Activated gamma-delta T cell (primary cell): ENCODE results near the gene HS3ST2.
"Not testable (repeated sequence)": the region's sequence is repeated elsewhere in the genome, so short reads cannot be mapped to it uniquely, and the experiment has no call there.

ENCODE experiments used
- DNase-seq: peaks from one replicate; lab custom pipeline; 2025; lab: John Stamatoyannopoulos, UW

The HS3ST2 gene

DNA sequence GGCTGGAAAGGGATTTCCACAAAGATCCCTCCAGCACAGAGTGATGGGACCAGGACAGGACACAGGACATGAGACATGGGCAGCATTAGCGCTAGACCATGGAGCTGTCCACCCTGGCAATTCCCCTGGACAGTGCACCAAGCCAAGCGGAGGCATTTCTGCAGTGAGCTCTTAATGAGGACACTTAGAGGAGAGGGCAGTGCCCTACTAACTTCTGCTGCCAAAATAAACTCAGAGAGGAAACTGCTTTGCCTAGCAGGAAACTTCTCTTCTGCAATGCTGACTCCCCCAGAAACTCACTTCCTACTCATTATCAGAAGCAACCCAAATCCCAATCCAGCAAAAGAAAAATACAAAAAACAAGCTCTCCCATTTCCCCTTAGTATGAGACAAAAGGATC, 119.2 kb downstream of the HS3ST2 start:
- no peak for DNase-seq

DNA sequence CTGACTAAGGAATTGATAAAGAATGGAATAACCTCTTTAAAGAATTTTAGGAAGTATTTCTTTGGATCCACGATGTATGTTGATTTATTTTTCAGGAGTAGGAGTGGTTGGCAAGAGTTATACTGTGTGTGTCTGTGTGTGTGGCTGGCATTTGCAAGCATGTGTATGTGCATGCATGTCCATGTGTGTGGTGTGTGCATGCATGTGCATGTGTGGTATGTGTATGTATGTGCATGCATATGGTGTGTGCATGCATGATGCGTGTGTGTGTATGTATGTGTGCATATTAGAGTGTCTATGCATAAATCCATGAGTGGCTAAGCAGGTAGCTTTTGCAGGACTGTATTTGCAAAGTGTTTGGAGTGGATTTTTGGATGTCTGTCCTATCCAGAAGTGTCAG, 120.8 kb downstream of the HS3ST2 start:
- DNase-seq, result no peak

DNA sequence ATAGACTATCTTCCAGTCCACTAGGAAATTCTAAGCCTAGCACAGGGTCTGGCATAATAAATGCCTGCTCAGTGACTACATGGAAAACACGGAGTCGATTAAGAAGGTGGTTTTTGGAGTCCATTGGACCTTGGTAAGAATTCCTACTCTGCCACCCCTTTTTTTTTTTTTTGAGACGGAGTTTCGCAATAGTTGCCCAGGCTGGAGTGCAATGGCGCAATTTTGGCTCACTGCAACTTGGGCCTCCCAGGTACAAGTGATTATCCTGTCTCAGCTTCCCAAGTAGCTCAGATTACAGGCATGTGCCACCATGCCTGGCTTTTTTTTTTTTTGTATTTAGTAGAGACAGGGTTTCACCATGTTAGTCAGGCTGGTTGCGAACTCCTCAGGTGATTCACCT, 123.2 kb downstream of the HS3ST2 start:
- no peak for DNase-seq

DNA sequence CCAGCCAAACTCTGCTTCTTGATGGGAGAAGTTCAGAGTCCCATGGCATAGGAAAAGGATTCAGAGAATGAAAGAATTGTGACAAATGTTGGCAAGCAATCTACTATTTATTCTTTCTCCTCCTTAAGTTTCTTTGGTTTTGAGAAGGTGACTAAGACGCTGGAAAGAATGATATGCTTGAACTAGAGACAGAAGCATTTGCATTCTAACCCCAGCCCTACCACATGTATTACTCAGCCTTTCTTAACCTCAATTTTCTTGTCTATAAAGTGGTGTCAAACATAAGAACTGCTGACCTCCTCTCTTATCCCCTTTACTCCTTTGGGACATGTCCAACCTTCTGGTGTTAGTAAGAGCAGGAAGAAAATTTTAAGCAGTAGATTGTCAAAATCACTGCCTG, 124.7 kb downstream of the HS3ST2 start:
- DNase-seq, result no peak

DNA sequence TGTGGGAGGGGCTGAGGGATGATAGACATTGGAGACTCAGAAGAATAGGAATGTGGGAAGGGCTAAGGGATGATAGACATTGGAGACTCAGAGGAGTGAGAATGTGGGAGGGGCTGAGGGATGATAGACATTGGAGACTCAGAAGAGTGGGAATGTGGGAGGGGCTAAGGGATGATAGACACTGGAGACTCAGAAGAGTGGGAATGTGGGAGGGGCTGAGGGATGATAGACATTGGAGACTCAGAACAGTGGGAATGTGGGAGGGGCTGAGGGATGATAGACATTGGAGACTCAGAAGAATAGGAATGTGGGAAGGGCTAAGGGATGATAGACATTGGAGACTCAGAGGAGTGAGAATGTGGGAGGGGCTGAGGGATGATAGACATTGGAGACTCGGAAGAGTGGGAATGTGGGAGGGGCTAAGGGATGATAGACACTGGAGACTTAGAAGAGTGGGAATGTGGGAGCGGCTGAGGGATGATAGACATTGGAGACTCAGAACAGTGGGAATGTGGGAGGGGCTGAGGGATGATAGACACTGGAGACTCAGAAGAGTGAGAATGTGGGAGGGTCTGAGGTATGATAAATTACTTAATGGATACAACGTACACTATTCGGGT, 125.9 kb downstream of the HS3ST2 start:
- DNase-seq, result not testable (repeated sequence)

DNA sequence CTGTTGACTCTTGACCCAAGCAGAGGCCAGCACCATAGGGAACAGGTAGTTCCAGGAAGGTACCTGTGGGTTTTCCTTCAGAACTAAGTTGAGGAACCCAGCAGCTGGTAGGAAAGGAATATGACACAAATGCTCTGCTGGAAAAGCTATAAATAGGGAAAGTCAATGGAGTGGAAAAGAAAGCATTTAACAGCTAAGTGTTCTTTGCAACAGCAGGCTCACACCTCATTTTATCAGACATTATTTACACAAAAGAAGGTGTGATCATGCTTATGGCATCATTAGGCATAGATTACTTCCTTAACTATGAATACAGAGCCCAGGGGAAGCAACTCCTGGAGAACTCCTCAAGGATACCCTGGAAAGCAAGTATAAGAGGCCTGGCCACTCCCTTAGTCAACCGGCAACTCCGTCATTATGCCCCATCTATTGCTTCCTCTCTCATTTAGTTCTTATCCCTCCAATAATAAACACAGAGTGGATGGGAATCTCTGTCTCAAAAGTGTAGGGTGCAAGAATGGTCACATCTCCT, 128.1 kb downstream of the HS3ST2 start:
- DNase-seq, result no peak

DNA sequence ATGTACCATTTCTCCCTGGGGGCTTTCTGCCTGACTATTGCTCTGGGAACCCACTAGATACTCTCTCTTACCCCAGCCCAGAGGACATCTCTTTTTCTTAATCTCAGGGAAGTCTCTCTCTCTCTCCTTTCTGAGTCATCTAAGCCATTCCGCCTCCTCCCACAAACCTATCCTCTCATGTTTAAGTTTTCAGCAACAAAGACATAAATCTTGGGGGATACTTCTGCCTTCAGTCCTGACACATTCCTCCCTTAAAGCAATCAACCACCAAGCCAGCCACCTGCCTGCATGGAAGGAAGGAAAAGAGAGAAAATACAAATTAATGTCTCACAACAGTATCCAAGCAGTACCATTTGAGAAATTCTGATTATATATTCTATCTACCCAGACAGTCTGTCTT, 128.8 kb downstream of the HS3ST2 start:
- DNase-seq, result no peak

DNA sequence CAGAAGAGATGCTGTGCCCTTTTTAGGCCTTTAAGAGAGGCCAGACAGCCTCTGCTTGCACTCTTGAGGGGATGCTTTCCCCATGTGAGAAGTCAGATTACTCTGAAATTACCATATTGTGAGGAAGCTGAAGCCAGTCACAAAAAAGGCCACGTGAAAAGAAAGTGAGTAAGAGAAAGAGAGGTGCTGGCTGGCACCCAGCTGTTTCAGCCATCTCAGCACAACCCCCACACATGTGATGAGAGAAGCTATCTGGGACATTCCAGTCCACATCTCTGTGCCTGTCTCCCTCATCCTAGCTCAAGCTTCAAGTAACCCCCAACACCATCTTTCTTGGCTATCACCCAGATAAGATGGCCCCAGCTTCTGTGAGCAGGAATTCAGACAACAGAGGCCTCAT, 131.4 kb downstream of the HS3ST2 start:
- DNase-seq, result no peak

DNA sequence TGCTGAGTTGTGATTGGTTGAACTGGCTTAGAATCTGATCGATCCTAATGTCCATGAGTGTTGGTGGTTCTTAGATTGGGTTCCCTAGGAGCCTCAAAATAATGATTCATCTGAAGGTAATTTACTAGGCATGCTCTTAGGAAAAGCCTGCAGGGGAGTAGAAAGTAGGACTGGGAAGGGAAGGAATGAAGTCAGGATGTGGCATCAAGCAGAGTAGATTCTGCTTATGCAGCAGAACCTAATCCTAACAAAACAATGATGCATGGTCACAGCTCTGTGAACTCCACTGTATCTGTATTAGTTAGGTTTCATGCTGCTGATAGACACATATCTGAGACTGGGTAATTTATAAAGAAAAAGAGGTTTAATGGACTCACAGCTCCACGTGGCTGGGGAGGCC, 132.5 kb downstream of the HS3ST2 start:
- DNase-seq, result no peak

DNA sequence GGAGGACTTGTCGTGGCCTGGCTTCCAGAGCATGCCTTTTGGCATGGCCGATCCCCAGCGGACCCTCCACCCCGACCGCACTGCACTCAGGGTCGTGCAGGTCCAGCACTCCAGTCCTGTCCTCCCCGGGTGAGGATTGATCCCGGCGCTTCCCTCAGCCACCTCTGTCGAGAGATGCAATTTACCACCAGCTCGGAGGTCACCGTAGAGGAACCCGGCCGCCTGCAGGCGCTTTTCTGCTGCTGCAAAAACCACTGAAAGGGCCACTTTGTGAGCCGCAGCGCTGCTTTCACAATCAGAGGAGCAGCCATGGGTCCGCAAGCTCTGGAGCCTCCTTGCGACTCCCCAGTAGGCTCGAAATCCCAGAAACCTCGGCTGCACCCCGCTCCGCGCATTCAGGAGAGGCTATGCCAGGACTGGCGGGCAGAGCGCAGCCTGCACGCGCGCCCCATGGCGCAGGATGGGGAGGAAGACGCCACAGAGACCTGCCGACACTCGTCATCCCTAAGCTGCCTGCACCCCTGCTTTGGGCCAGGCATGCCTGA, 134.2 kb downstream of the HS3ST2 start:
- DNase-seq, result no peak

DNA sequence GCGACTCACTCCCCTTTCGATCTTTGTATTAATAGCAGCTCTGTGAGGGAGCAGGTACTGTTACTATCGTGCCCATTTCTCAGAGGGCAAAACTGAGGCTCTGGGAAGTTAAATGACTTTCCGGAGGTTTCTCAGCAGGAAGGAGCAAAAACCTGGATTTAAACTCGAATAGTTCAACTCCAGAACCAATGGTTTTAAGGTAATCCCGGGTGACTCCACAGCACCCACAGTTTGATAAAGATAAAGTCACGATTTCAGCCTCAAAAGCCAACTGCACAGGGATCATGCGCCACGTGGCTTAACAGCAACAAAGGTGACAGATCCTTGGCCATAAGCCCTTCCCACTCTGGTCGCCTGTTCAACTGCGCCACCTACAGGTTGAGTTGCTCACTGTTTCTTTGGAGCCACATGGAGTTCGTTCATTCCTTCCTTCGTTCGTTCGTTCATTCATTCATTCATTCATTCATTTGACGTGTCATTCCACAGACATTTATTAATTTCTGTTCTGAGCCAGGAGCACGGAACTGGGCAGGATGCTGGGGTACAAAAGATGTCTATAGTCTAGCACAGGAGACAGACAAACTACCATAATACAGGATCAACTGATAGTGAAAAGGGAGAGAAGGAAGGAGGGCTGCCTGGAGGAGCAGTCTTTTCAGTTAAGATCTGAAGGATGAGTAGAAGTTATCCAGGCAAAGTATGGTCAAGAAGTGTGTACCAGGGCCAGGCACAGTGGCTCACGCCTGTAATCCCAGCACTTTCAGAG, 134.8 kb downstream of the HS3ST2 start:
- DNase-seq, result no peak

DNA sequence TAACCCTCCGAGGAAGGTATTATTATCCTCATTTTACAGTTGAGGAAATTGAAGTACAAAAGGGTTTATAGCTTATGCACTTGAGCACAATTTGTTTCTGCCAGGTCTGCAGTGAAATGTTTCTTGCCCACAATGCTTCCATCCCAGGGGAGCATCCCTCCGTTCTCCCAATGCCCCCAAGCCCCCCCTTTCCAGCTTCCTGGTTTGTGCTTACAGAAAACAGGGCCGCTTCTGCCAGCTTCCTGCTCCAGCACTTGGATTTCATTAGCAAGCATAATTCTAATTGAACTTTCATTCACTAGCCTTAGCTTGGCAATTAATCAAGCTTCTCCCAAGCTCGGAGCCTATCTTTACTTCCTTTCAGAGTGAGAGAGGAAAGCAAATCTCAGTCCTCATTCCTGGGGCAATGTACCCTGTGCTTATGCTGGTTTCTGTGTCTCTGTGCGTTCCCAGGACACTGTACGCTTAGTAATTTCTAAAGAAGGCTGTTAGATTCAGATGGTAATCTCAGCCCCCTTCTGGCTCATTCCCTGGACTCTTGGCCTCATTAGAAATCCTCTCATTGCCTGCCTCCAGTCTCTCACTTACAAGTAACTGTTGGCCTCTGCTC, 141.6 kb downstream of the HS3ST2 start:
- DNase-seq, result no peak

DNA sequence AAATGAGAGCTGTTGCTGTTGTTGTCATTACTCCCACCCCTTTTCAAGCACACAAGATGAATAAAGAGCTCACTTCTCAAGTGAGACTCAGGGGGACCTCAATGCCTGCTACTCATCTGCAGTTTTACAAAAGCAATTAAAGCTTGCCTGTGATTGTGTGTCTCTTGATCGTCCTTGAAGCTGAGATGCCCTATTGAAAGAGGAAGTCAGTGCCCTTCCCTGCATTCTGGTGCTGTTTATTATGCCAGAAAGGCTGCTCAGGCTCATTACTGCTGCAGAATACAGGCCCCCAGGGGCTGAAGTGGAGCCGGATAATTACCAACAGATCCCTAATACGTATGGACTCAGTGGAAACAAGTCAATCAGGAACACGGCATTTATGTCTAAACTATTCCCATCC, 147.2 kb downstream of the HS3ST2 start:
- DNase-seq, result no peak

DNA sequence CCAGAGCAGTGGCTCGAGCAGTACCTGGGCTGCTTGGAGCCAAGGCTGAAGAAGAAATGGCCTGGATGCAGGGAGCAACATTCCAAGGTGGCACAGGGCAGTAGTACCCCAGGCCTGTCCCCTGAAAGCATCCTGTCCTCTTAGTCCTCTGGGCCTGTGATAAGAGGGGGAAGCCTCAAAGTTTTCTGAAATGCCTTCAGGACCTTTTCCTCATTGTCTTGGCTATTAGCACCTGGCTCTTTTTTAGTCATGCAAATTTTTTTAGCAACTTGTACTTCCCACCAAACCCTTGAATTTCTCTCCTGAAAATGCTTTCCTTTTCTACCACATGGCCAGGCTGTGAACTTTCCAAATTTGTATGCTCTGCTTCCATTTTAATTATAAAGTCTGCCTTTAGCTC, 148.9 kb downstream of the HS3ST2 start:
- DNase-seq, result no peak
